UCSD-AML1 (cell line): Measurements from ENCODE around the gene TENT5A.

Experiments
- DNase-seq: peaks from one replicate; lab custom pipeline; 2025; ENCODE audit not compliant: unreplicated experiment; lab: John Stamatoyannopoulos, UW

The TENT5A gene

DNA sequence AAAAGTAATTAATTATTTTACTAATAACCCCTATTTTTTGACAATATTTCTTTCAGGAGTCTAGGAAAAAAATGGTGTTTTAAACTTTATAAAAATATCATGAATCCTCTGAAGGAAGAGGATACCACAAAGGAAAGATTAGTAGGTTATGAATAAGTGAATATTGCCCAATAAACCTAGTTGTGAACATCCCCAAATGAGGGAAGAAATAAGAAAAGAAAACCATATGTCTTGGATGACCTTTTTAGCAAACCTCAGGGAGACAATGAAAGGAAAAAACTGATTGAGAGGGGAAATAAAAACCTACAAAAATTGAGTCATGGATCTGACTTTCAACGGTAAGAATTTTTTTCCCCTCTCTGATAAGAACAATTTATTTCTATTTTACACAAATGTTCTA is 34.4 kb downstream of the TENT5A start:
- no peak for DNase-seq

DNA sequence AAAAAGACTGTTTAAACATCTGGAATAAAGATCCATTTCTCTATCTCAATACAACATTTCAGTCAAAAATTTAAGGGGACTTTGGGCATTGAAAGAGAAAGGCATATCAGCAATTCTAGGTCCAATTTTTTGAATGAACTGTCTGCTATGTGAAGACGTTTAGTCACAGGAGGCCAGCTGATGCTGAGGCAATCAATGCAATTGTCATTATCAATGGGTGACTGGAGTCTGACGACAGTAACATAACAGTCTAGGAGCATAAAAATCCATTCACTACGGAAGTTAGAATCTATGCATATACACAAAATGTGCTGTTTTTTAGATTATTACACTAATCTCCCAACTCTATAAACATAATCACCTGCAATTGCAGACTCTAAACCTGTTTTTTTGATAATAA is 37.8 kb downstream of the TENT5A start:
- no peak for DNase-seq

DNA sequence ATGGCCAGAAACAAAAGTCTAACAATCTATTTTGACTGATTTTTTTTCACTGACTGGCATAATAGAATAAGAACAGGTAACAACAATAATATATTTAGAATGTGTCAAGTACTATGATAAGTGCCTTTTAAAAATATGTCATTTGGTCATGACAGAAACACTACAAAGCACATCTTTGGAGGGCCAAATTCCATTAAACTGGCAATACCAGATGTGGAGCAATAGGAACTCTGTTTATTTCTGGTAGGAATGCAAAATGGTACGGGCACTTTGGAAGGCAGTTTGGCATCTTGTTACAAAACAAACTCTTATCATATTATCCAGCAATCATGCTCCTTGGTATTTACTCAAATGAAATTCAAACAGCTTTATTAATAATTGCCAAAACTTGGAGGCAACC is 39.3 kb downstream of the TENT5A start:
- no peak for DNase-seq

DNA sequence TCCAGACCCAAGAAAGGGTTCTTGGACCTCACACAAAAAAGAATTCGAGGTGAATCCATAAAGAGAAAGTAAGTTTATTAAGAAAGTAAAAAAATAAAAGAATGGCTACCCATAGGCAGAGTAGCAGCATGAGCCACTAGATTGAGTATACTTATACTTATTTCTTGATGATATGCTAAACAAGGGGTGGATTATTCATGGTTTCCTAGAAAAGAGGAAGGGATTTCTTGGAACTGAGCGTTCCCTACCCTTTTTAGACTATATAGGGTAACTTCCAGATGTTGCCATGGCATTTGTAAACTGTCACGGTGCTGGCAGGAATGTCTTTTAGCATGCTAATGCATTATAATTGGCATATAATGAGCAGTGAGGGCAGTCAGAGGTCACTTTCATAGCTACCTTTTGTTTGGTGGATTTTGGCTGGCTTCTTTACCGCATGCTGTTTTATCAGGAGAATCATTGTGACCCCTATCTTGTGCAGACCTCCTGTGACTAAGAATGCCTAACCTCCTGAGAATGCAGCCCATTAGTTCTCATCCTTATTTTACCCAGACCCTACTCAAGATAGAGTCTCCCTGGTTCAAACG is 44.3 kb downstream of the TENT5A start:
- DNase-seq = no peak

DNA sequence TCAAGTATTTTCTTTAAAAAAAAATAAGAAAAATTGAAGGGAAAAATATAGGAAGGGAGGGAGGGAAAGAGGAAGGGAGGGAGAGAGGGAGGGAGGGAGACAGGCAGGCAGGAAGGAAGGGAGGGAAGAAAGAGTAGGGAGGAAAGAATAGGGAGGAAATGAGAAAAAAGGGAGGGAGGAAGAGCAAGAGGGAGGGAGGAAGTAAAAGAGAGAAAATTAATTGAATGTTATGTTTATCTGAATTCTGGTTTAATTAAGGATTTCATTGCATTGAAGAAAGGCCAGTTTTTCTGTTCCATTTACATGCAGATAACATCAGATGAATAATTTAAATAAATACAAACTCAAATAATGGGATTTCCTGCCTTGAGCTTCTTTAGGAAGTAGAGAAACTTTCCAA is 47.8 kb downstream of the TENT5A start:
- no peak for DNase-seq

DNA sequence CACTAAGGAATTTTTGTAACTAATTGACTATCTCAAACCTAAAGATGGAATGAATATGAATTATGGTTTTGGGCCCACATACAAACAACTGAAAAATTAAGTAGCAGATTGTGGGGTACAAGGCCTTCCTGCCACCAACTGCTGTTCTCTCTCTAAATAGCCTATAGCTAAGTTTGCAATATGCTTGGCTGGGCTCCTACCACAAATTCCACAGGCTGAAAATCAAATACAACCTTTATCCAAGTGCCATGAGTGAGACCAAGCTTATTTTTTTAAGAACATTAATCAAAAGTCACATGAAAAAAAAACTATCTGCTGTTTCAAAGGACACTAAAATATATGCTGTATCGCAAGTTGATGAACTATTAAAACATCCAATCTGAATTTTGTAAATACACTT is 52.1 kb downstream of the TENT5A start:
- DNase-seq = no peak

DNA sequence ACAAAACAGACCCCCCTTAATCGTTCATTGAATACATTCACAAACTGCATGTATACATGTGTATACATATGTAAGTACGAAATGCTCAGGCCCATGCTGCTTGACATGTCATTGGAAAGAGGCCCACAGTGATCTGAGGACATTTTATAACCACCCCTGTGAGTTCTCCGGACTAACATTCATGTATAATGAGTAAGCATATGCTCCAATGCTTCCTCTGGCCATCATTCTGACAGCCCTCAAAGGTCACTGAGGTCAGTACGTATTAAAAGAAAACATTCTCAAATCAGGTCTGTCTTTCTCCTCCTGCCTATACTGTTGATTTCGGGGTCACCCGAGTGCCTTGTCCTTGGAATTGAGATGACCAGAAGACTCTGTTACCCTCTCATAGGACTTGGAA is 54.9 kb downstream of the TENT5A start:
- DNase-seq = no peak

DNA sequence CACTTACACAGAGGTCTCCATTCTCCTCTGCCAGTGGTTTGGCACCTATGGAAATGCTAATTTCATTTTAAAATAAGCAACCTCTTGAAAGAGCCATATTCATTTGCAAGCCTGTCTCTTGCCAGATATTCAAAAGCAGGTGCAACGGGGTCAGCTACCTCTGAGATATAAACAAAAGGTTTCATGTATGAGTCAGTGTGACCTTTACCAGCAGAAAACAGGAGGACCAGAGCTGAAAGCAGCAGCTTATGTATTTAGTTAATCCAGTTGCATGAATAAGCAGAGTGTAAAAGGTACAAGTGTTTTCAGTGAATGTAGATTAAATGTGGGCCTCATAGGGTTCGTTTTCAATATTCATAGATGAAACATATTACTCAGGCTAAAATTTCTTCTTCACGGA is 56.0 kb downstream of the TENT5A start:
- no peak for DNase-seq
